GM23338 (cell line): ENCODE results near the gene S1PR3.

ENCODE experiments used
- CTCF ChIP-seq, 2 experiments: fragments of 200-600 bp in 1 of 2; sonication (generic) in 1 of 2; conservative IDR thresholded peaks; 2 replicates each; pipeline versions ENCODE4 v1.5.1 to v1.6.1; 2016 to 2017; ENCODE audit warnings: antibody characterized with exemption in 2 of 2, low read depth in 2 of 2, mild to moderate bottlenecking in 2 of 2, moderate library complexity in 1 of 2
- EZH2 ChIP-seq: fragments of 200-600 bp; sonication (generic); IDR thresholded peaks from one replicate; pipeline ENCODE4 v1.8.0; 2017; ENCODE audit warnings: antibody characterized with exemption, mild to moderate bottlenecking, low read depth; ENCODE audit not compliant: unreplicated experiment
- TF ChIP-seq, protein P1 (sequence below): IDR thresholded peaks from one replicate; pipeline ENCODE4 v1.6.1; 2018; ENCODE audit warnings: antibody characterized with exemption; ENCODE audit not compliant: unreplicated experiment

GRCh38 chr9:88952976-88953375, 38.3 kb upstream of the S1PR3 start:
- TF ChIP-seq, protein P1, sequence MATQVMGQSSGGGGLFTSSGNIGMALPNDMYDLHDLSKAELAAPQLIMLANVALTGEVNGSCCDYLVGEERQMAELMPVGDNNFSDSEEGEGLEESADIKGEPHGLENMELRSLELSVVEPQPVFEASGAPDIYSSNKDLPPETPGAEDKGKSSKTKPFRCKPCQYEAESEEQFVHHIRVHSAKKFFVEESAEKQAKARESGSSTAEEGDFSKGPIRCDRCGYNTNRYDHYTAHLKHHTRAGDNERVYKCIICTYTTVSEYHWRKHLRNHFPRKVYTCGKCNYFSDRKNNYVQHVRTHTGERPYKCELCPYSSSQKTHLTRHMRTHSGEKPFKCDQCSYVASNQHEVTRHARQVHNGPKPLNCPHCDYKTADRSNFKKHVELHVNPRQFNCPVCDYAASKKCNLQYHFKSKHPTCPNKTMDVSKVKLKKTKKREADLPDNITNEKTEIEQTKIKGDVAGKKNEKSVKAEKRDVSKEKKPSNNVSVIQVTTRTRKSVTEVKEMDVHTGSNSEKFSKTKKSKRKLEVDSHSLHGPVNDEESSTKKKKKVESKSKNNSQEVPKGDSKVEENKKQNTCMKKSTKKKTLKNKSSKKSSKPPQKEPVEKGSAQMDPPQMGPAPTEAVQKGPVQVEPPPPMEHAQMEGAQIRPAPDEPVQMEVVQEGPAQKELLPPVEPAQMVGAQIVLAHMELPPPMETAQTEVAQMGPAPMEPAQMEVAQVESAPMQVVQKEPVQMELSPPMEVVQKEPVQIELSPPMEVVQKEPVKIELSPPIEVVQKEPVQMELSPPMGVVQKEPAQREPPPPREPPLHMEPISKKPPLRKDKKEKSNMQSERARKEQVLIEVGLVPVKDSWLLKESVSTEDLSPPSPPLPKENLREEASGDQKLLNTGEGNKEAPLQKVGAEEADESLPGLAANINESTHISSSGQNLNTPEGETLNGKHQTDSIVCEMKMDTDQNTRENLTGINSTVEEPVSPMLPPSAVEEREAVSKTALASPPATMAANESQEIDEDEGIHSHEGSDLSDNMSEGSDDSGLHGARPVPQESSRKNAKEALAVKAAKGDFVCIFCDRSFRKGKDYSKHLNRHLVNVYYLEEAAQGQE = no peak
- TF ChIP-seq CTCF (conservative IDR thresholded peaks at IDR 0.05; ENCODE audit: low read depth in 2 of 2) (no peak), EZH2 (no peak)
